IgD-negative memory B cell (primary cell): ENCODE data around the gene CEP126. TPM values are rescaled to one million over a fixed set of nuclear protein-coding genes. Genes with fewer than 3 reads are reported as not detected.
"Not testable (repeated sequence)": the region's sequence is repeated elsewhere in the genome, so short reads cannot be mapped to it uniquely, and the experiment has no call there.

Source experiments
- H3K27ac Mint-ChIP-seq, 3 donors: one replicate each; pipeline ENCODE4 v1.8.0; 2020 to 2022; ENCODE audit warnings: mild to moderate bottlenecking in 3 of 3, mixed read lengths in 3 of 3, moderate library complexity in 1 of 3
- H3K27me3 Mint-ChIP-seq: one replicate; pipeline ENCODE4 v1.8.0; 2021; ENCODE audit warnings: mixed read lengths
- H3K36me3 Mint-ChIP-seq: one replicate; pipeline ENCODE4 v1.8.0; 2020; ENCODE audit warnings: mild to moderate bottlenecking, mixed read lengths
- H3K4me1 Mint-ChIP-seq, 3 donors: one replicate each; pipeline ENCODE4 v1.8.0; 2020 to 2022; ENCODE audit warnings: mixed read lengths in 3 of 3, mild to moderate bottlenecking in 1 of 3
- H3K4me3 Mint-ChIP-seq, 4 donors: one replicate each; pipeline ENCODE4 v1.8.0; 2020 to 2022; ENCODE audit warnings: mild to moderate bottlenecking in 4 of 4, mixed read lengths in 4 of 4, moderate library complexity in 3 of 4
- H3K9me3 Mint-ChIP-seq, 3 donors: one replicate each; pipeline ENCODE4 v1.8.0; 2020 to 2021; ENCODE audit warnings: mixed read lengths in 3 of 3, mild to moderate bottlenecking in 1 of 3
- polyA plus RNA-seq: library from polyadenylated mRNA; unstranded; fragments of 300-500 nt; fragmentation: Illumina TruSeq; gene quantifications from one replicate; pipeline ENCODE4 v1.2.3, GENCODE V29; 2021

Gene CEP126
- polyA plus RNA-seq, 1 donor from 2014 or later = 0.50 TPM

- H3K27me3 Mint-ChIP-seq = no peaks in the 10 kb centered on the region
- H3K4me3 Mint-ChIP-seq = no peak overlapping the region
- no peaks in the 10 kb centered on the region for H3K9me3 Mint-ChIP-seq
- H3K36me3 Mint-ChIP-seq = peaks cover 15% of the 10 kb centered on the region
- no peaks in the 10 kb centered on the region for H3K4me1 Mint-ChIP-seq
- H3K27ac Mint-ChIP-seq = no peak overlapping the region
Measured at GRCh38 chr11:101960231-101960630, 45.4 kb downstream of the CEP126 start.

GRCh38 chr11:101964200-101964599 lies 49.4 kb downstream of the CEP126 start:
- not testable (repeated sequence) for H3K9me3 Mint-ChIP-seq, H3K4me3 Mint-ChIP-seq, H3K27ac Mint-ChIP-seq, H3K27me3 Mint-ChIP-seq, H3K4me1 Mint-ChIP-seq
- H3K36me3 Mint-ChIP-seq = peaks cover 14% of the 10 kb centered on the region

GRCh38 chr11:101974255-101974654 lies 59.4 kb downstream of the CEP126 start:
- no peaks in the 10 kb centered on the region for H3K27me3 Mint-ChIP-seq
- no peaks in the 10 kb centered on the region for H3K36me3 Mint-ChIP-seq
- no peak overlapping the region for H3K27ac Mint-ChIP-seq
- H3K9me3 Mint-ChIP-seq = peaks cover 0 to 4% (median 0%) of the 10 kb centered on the region in 3 donors
- no peaks in the 10 kb centered on the region for H3K4me1 Mint-ChIP-seq
- no peak overlapping the region for H3K4me3 Mint-ChIP-seq

GRCh38 chr11:101974771-101975170 lies 60.0 kb downstream of the CEP126 start:
- H3K4me1 Mint-ChIP-seq = no peaks in the 10 kb centered on the region
- peaks cover 0 to 4% (median 0%) of the 10 kb centered on the region in 3 donors for H3K9me3 Mint-ChIP-seq
- no peaks in the 10 kb centered on the region for H3K36me3 Mint-ChIP-seq
- H3K4me3 Mint-ChIP-seq = no peak overlapping the region
- H3K27me3 Mint-ChIP-seq = no peaks in the 10 kb centered on the region
- no peak overlapping the region for H3K27ac Mint-ChIP-seq

GRCh38 chr11:101975734-101976133 lies 60.9 kb downstream of the CEP126 start:
- Mint-ChIP-seq H3K4me1 (no peaks in the 10 kb centered on the region), H3K27me3 (no peaks in the 10 kb centered on the region), H3K27ac (no peak overlapping the region), H3K4me3 (no peak overlapping the region), H3K9me3 (peaks cover 0 to 4% (median 0%) of the 10 kb centered on the region in 3 donors), H3K36me3 (no peaks in the 10 kb centered on the region)

- H3K27me3 Mint-ChIP-seq = no peaks in the 10 kb centered on the region
- H3K9me3 Mint-ChIP-seq = no peaks in the 10 kb centered on the region
- no peak overlapping the region for H3K4me3 Mint-ChIP-seq
- H3K36me3 Mint-ChIP-seq = peaks cover 16% of the 10 kb centered on the region
- H3K27ac Mint-ChIP-seq = no peak overlapping the region
- no peaks in the 10 kb centered on the region for H3K4me1 Mint-ChIP-seq
Measured at GRCh38 chr11:101987370-101987769, 72.6 kb downstream of the CEP126 start.

- Mint-ChIP-seq H3K27me3 (no peaks in the 10 kb centered on the region), H3K9me3 (peaks cover 0 to 4% (median 0%) of the 10 kb centered on the region in 3 donors), H3K4me1 (no peaks in the 10 kb centered on the region), H3K36me3 (peaks cover 9% of the 10 kb centered on the region), H3K27ac (no peak overlapping the region), H3K4me3 (no peak overlapping the region)
Measured at GRCh38 chr11:101993172-101993571, 78.4 kb downstream of the CEP126 start.

GRCh38 chr11:101994052-101994469 lies 79.3 kb downstream of the CEP126 start:
- not testable (repeated sequence) for H3K27me3 Mint-ChIP-seq, H3K36me3 Mint-ChIP-seq, H3K4me3 Mint-ChIP-seq, H3K9me3 Mint-ChIP-seq, H3K27ac Mint-ChIP-seq, H3K4me1 Mint-ChIP-seq

- Mint-ChIP-seq H3K4me3 (no peak overlapping the region), H3K27ac (no peak overlapping the region), H3K4me1 (no peaks in the 10 kb centered on the region), H3K9me3 (peaks cover 0 to 4% (median 0%) of the 10 kb centered on the region in 3 donors), H3K27me3 (no peaks in the 10 kb centered on the region), H3K36me3 (peaks cover 13% of the 10 kb centered on the region)
Measured at GRCh38 chr11:101996111-101996510, 81.3 kb downstream of the CEP126 start.

- no peak overlapping the region for H3K4me3 Mint-ChIP-seq
- H3K9me3 Mint-ChIP-seq = no peaks in the 10 kb centered on the region
- no peak overlapping the region for H3K27ac Mint-ChIP-seq
- H3K4me1 Mint-ChIP-seq = peaks cover 0 to 2% (median 1%) of the 10 kb centered on the region in 3 donors
- no peaks in the 10 kb centered on the region for H3K27me3 Mint-ChIP-seq
- peaks cover 4% of the 10 kb centered on the region for H3K36me3 Mint-ChIP-seq
Measured at GRCh38 chr11:102001657-102002338, 87.0 kb downstream of the CEP126 start.

- peak overlapping the region in 1 of 3 donors; percentile 35 for H3K27ac Mint-ChIP-seq
- H3K9me3 Mint-ChIP-seq = no peaks in the 10 kb centered on the region
- no peak overlapping the region for H3K4me3 Mint-ChIP-seq
Measured at GRCh38 chr11:102004220-102004619, 89.4 kb downstream of the CEP126 start.

GRCh38 chr11:102005306-102005705 lies 90.5 kb downstream of the CEP126 start:
- Mint-ChIP-seq H3K27ac (no peak overlapping the region), H3K36me3 (no peaks in the 10 kb centered on the region)

More at GRCh38 chr11:102004220-102004619, 89.4 kb downstream of the CEP126 start:
- Mint-ChIP-seq H3K36me3 (peaks cover 3% of the 10 kb centered on the region), H3K27me3 (no peaks in the 10 kb centered on the region), H3K4me1 (peaks cover 0 to 2% (median 1%) of the 10 kb centered on the region in 3 donors)

GRCh38 chr11:102006835-102007566 lies 92.2 kb downstream of the CEP126 start:
- Mint-ChIP-seq H3K4me3 (no peak overlapping the region), H3K9me3 (no peaks in the 10 kb centered on the region), H3K4me1 (peaks cover 0 to 2% (median 1%) of the 10 kb centered on the region in 3 donors), H3K27ac (no peak overlapping the region), H3K36me3 (no peaks in the 10 kb centered on the region), H3K27me3 (no peaks in the 10 kb centered on the region)

More at GRCh38 chr11:102005306-102005705, 90.5 kb downstream of the CEP126 start:
- no peaks in the 10 kb centered on the region for H3K9me3 Mint-ChIP-seq
- peaks cover 0 to 2% (median 1%) of the 10 kb centered on the region in 3 donors for H3K4me1 Mint-ChIP-seq
- no peak overlapping the region for H3K4me3 Mint-ChIP-seq
- H3K27me3 Mint-ChIP-seq = no peaks in the 10 kb centered on the region

- Mint-ChIP-seq H3K9me3 (no peaks in the 10 kb centered on the region), H3K4me1 (peaks cover 0 to 2% (median 1%) of the 10 kb centered on the region in 3 donors), H3K36me3 (no peaks in the 10 kb centered on the region), H3K27me3 (peaks cover 4% of the 10 kb centered on the region), H3K27ac (no peak overlapping the region), H3K4me3 (no peak overlapping the region)
Measured at GRCh38 chr11:102007567-102008437, 93.0 kb downstream of the CEP126 start.
